HG03520 (cell line): ENCODE results near the gene ATR.
A peak's percentile ranks its signal among the peaks of the same experiment; 100 is the strongest.
"Not testable (repeated sequence)": the region's sequence is repeated elsewhere in the genome, so short reads cannot be mapped to it uniquely, and the experiment has no call there.

ENCODE experiments used
- ATAC-seq: cut with Tn5 transposase; IDR thresholded peaks from one replicate; pipeline ENCODE4 v1.9.1; 2021; ENCODE audit warnings: mild to moderate bottlenecking, moderate library complexity; ENCODE audit not compliant: unreplicated experiment

The ATR gene

GRCh38 chr3:142578329-142579223 is at the start of gene ATR:
TSS of gene ATR (minus strand) at chr3:142578733. CDS start at chr3:142578704, 29 bp downstream.
- ATAC-seq = peak; percentile 86

- no peak for ATAC-seq
Measured at GRCh38 chr3:142626971-142627370, 48.4 kb upstream of the ATR start.

- no peak for ATAC-seq
Measured at GRCh38 chr3:142625153-142625440, 46.6 kb upstream of the ATR start.

- no peak for ATAC-seq
Measured at GRCh38 chr3:142624341-142625152, 46.0 kb upstream of the ATR start.

GRCh38 chr3:142623194-142623593 is 44.7 kb upstream of the ATR start:
- ATAC-seq = no peak

GRCh38 chr3:142622405-142622804 is 43.9 kb upstream of the ATR start:
- no peak for ATAC-seq

GRCh38 chr3:142618917-142619461 is 40.5 kb upstream of the ATR start:
- no peak for ATAC-seq

GRCh38 chr3:142615171-142615570 is 36.6 kb upstream of the ATR start:
- no peak for ATAC-seq

GRCh38 chr3:142614059-142614626 is 35.6 kb upstream of the ATR start:
- no peak for ATAC-seq

- no peak for ATAC-seq
Measured at GRCh38 chr3:142613491-142613890, 35.0 kb upstream of the ATR start.

GRCh38 chr3:142611206-142611605 is 32.7 kb upstream of the ATR start:
- no peak for ATAC-seq

GRCh38 chr3:142609136-142609535 is 30.6 kb upstream of the ATR start:
- ATAC-seq = no peak

- ATAC-seq = no peak
Measured at GRCh38 chr3:142608631-142609030, 30.1 kb upstream of the ATR start.

GRCh38 chr3:142604940-142605339 is 26.4 kb upstream of the ATR start:
- no peak for ATAC-seq

GRCh38 chr3:142603386-142603705 is 24.8 kb upstream of the ATR start:
- not testable (repeated sequence) for ATAC-seq

GRCh38 chr3:142602619-142603385 is 24.3 kb upstream of the ATR start:
- no peak for ATAC-seq

GRCh38 chr3:142601713-142602112 is 23.2 kb upstream of the ATR start:
- ATAC-seq = no peak

GRCh38 chr3:142597906-142598305 is 19.4 kb upstream of the ATR start:
- ATAC-seq = no peak

GRCh38 chr3:142596726-142597088 is 18.2 kb upstream of the ATR start:
- no peak for ATAC-seq

GRCh38 chr3:142595951-142596725 is 17.6 kb upstream of the ATR start, which contains the start of gene PLS1:
TSS of gene PLS1 (plus strand) at chr3:142596393. CDS start at chr3:142664238, 67,845 bp downstream.
- peak; percentile 79 for ATAC-seq
